Activated T-helper 9 cell treated with anti-CD3 and anti-CD28 coated beads, Interleukin-2, amount 50 U/mL, for 16 hours (primary cell): ENCODE data around the gene STK24.

ENCODE experiments used
- DNase-seq: peaks from one replicate; pipeline ENCODE4 v3.0.0-alpha.2; 2020; ENCODE audit warnings: low read depth

The STK24 gene

DNA sequence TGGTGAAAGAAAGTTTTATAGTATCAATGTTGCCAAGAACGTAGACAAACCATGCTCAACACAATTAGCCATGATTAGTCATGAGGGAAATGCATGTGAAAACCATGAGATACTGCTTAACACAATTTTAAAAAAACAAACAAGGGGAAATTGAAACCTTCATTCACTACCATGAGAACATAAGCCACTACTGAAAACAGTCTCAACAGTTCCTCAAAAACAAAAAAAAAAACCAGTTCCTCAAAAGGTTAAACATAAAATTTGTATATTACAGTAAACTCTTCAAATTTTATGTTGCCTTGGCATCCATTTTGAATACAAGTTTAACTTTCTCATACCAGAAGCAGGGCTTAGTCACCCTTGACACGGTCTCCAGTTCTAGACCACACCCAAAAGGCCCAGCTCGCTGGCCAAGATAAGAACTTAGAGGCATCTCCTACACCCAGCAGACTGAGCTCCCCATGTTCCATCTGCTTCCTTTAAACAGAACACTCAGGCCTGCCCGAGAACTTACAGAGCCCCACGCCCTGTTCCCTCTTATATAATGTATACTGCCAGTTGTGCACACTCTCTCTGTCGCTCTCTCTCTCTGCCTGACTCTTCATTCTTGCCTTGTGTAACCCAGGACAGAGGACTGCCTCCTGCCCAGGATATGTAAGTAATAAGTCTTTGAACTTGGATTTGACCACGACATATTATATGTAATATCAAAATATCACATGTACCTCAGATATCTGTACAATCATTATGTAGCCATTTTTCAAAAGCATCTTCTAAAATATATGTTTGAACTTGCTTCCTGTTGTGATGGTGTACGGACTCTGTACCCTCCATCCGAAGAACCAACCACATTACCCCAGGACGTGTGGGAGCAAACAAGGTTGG lies 67.4 kb downstream of the STK24 start:
- DNase-seq = no peak

DNA sequence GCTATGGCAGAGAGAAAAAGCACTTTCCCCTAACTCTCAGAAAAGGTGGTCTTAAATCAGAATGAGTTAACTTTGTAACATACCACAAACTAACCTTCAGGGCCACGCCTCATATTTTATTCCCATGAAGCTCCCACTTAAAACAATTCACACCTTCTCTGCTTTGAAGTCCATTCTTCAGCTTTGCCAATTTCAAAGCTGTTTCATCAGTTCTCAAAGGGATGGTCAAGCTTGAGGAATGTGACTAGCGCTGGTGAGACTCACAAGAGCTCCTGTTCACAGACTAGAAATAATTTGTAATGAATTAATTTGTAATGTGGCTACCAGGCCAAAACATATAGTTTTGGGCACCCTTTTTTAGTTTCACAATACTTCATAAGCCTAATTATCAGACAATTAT lies 68.2 kb downstream of the STK24 start:
- no peak for DNase-seq

DNA sequence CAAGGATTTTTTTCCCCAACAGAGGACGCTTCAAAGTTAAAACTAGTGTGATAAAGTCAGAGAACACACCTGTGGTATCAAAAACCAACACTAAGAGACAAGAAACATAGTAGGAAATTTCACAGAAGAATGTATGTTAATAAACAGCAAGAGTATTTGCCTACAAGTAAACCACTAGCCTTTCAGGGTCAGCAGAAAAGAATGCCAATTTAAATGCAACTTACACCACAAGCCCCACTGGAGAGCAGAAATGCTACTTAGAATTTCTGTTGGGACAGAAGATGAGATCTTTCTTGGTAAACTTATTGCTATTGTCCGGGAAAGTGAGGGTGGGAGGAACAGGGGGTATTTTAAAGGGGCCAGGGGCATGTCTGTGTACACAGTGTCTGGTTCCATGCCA lies 68.6 kb downstream of the STK24 start:
- DNase-seq = no peak

DNA sequence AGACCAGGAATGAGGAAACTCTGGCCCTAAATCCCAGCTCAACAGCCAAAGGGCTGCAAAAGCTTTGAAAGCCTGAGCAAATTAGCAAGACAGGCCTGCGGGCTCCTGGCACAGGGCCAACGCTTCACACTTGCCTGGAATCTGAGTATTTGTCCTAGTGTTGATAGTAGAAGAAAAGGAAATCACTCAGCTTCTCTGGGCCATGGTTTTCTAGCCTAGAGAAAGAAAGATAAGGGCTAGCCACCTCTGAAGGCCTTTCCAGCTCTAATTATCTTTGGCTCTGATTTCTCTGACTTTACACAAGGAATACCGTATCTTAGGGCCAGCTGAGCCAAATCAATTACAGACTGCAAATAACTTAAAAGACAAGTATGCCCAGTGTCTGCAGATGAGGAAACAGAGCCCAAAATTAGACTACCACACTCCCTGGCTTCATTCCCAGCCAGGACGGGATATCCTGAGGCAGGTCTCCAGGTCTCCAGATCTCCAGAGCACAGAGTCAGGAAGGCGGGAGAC lies 69.6 kb downstream of the STK24 start:
- no peak for DNase-seq

DNA sequence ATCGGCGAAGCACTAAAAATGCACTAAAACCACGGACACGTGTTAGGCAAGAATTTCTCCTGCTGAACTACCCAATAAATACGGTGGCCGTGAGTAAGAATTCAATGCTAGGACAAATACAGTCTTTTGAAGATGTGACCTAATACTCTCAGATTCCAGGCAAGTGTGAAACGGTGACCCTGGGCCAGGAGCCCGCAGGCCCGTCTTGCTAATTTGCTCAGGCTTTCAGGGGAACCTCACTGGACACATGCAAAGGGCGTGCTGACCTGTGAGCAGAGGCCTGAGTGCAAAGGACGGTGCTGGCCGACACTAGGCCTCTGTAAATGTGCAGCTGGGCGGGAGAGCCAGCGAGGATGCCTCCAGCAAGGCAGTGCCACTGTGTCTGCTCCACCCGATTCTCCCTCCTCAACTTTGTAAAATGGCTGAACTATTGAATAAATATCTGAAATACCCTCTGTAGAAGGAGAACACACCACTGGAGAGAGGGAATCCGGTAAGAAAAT lies 70.1 kb downstream of the STK24 start:
- no peak for DNase-seq

DNA sequence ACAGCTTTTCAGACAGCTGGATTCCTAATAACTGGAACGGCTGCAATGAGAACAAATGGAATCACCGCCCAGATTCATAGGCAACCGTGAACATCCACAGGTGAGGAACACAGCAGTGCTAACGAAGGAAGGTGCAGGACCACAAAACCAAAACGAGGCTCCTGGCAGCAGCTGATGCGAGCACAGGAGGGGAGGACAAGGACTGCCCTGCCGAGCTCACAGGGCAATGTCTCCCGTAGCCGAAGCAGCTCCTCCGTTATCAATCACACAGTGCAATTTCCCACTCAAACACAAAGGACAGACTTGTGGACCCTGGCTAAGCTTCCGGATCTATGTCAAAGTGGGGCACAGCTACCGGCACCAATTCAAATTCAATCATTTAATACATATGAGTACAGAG lies 70.6 kb downstream of the STK24 start:
- DNase-seq = no peak

DNA sequence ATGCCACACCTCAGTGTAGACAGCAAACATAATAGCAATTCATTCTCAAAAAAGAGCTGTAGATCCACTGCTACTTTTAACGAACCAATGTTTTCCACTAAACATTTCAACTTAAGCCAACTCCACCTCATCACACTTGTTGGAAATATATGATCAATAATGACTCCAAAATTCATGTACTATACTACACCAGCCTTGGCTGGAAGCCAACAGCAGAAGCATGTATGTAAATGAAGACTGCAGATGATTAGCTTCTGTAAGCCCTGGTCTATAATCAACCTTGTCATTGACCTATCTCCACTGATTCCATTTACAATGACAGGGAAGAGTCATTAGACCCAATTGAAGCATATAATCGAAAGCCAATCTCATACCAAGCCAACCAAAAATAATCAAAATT lies 71.7 kb downstream of the STK24 start:
- no peak for DNase-seq

DNA sequence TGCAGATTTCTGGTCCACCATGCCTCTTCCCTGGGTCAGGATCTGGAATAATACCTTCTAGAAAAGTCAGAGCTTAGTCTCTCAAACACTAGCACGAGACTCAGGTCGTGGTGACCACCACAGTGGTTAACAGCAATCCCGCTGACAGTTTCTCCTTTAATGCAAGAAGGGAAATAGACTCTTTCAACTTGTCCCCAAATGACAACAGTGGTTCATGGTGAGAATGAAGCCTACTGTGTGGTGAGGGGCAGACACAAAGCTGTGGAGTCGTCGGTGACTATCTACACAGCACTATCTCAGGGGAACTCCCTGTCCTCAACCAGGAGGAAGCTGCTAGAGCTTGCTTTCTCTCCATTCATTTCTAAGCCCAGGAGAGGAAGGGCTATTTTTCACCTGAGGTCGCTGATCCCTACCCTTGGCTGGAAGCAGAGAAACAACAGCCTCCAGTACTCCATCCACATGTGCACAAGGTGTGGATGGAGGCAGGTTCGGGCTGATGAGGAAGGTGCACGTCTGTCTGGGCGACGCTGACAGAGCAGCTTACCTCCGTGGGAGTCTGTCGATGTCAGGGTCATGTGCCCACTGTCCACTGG lies 72.4 kb downstream of the STK24 start:
- DNase-seq = no peak

DNA sequence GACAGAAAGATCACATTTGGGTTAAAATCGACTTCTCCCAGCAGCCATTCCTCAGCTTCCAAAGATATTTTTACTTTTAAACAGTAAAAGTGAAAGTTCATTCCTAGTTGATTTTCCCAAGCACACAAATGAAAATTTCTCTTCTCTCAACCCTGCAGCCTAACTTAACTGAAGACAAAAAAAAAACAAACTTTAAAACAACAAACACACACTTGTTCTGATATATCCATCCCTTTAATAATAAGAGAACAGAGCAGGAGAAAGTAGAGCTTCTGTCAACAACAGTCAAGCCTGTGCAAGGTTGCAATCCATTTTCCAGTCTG lies 72.9 kb downstream of the STK24 start:
- no peak for DNase-seq

DNA sequence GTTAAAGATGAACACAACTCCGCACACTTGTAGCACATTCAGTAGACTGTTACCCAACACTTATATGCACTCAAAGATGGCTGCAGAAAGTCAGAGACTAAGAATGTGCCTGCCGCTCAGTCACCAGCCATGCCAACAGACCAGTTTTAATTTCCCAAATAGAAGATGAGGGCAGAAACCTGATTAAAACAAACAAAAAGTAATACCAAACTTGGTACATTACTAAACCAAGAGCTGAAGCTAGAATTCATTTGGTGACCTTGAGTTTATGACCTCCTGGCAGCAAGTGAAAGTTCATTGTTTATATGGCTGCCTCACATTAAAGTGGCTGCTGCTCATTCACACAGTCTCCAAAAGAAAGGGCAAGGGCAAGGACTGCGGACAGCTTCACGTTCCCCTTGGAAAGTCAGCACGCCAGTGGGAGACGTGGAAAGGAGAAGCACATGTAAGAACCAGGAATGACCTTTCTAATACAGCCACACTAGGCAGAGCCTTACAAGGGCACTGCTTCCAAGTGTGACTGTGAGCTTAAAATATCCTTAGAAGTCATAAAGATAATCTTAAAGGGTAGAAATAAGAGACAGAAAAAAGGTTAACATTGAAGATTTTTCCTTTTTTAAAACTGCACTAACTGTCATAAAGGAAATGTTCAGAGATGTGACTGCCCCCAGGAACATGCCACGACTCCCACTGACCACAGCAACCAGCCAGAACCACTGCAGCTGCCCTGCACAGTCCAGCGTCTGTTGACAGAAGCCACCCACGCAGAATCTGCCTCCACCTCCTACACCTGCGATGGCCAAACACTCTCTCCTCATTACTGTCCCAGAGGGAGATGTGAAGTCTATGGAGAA lies 73.5 kb downstream of the STK24 start:
- DNase-seq = no peak

DNA sequence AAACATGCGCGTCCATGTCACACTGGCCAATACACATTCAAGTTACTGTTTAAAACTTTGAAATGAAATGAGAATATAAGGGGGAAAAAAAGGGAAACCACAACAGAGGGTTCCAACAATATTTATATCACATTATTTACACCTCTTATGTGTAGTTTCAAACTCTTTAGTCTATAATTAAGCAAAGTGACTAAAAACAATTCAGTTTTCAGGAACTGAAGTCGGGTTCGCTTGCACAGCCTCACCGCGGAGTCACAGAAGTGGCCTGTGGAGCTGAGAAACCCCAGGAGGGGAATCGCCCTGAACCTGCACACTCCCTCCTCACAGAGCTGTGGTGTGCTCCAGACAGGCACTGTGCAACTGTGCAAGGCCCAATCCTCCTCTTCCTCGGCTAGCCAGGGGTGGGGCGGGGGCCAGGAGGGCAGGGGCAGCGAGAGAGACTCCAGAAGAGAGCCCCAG lies 75.9 kb downstream of the STK24 start:
- DNase-seq = no peak

DNA sequence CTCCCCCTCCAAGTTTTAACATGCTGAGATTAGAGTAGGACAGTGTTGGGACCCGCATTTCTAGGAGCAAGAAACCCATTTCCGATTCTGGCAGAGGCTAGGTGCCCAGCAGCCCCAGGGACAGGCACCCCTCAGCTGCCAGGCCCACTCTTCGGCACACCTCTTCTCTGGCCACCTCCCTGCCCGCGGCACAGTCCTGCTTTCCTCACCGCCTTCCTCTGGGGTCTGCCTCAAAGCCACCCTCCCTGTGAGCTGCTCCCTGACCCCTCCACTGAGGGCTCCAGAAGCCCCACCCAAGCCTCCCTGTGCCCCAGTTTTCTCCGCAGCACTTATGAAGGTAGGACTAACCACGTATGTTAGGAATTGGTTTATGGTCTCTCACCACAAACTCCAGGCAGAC lies 79.9 kb downstream of the STK24 start:
- no peak for DNase-seq

DNA sequence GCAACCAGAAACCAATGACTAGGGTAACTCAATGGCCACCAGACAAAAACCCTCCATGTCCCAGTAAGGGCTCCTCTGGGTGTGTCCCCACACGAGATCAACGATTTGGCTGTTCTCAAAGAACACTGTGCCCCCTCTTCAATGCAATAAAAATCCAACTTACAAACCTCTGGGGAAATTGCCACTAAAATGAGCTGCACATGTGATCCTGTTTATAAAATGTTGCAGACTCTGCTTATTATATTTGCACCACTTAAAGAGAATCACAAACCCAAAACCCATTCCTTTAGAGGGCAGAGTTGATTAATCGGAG lies 80.5 kb downstream of the STK24 start:
- DNase-seq = no peak

DNA sequence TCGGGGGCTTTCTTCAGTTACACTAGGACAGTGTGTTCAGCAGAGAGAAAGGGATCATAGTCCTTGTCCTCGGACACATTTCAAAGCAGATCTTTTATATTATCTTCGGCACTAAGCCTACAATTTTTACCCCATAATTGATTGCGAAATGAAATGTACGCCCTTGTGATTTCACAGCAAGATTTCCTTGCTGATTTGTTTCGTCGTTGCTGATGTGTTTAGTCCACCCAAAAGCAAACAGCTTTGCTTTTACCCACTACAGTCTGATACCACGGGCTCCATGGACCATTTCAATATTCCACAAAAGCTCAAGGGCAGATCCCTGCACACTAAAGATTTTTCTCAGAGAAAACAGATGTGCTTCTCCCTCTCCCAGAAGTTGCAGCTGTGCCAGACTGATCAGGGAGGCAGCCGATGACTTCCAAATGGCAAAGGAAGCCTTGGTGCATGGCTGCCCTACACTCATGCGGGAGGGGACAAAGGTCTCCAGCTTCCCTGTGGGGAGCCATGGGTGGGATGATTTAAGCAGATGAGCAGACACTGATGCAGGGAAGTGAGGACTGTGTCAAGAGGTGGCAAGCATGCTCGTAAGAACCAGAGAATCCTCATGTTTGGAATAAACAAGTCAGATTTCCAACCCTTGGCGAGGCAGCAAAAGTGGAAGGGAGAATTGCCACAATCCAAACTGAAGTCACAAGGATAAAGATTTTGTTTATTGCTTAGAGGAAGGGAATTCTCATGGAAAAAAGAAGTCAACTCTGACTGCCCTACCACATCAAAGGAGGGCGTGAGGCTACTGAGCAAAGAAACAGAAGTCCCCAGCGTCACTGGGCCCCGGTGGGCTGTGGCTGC lies 81.1 kb downstream of the STK24 start:
- no peak for DNase-seq

DNA sequence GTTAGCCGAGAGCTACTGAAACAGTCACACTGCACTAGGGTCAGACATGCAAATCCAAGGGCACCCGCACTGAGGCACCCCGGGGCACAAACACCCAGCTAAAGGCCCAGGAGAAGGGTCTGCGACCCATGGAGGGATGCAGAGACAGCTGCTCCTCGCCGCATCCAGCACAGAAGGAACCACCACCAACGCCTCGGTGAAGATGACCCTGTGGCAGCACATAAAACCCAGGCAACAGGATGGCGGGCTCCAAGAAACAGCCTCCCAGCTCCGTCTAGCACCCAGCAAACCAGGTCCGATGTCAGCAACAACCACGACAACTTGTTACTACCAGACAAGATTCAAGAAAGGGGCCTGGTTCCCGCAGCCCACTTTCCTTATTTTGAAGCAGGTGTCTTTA lies 82.1 kb downstream of the STK24 start:
- no peak for DNase-seq

DNA sequence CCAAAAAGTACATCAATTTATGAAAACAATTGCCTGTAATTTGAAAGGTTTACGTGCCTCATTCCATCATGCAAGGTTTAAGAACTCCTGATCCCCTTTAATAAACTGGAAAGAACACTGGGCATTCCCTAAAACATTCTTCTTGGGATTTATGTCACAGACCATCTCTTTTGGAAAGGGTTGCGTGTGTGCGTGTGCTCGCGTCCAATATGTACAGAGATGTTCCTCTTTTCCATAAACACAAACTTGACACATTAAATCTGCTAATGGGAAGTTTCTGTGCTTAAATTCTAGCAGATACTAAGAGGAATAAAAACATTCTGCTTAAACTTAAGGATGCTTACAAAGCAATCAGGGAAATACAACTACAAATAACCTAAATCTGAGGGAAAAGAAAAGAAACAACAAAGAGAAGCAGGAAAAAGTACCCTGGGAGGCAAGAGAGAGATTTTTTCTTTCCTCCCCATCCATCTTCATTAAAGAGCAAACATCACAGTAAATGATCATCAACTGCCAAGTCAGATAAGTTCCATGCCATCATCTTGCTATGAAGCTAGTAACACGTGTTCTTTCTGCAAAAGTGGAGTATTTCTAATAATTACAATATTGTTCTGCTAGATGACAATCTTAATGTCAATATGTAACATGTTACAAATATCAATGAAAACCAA lies 83.7 kb downstream of the STK24 start:
- no peak for DNase-seq

DNA sequence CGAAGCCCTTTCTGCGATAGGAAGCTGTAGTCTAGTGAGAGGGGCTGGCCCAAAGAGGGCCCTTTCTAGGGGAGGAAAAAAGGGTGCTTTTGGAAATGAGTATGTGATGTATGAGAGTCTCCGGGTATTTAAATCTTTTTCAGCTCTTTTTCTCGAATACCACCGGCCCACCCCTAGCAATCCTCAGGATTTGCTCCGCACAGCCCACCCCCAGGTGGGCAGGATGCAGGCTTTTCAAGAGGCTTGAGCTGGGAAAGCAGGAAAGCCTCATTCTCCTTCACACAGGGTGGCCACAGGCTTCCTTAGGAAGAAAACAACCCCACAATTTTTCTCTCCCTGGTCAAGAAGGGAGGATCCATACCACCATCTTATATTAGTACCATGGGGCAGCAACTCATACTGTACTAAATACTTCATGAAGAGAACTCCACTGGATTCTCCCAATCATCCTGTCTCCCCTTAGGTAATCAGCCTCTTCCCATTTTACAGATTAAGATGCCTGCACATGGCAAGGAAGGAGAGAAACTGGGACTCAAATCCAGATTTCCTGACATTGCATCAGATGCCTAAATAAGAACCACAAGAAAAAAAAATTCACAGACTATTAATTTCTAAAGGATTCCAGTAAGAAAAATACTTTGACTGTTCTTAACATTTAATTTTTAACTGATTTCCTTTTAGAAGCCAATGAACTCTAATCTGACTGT lies 84.4 kb downstream of the STK24 start:
- no peak for DNase-seq

DNA sequence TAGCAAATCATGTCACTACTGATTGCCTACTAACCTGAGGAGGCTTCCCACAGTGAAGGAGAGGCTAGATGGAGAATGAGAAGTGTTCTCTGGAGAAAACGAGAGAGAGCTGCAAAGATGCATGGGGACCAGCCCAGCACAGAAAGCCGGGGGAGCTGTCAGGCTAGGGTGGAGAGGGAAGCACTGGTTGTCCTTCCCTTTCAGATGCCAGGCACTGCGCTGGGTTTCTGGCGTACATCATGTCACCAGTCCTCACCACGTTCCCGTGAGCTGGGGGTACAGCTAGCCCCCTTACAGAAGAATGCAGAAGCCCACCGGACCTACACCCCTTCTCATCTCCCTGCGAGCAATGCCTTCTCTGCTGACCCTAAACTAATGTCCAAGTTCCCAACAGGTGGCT lies 86.0 kb downstream of the STK24 start:
- DNase-seq = no peak

DNA sequence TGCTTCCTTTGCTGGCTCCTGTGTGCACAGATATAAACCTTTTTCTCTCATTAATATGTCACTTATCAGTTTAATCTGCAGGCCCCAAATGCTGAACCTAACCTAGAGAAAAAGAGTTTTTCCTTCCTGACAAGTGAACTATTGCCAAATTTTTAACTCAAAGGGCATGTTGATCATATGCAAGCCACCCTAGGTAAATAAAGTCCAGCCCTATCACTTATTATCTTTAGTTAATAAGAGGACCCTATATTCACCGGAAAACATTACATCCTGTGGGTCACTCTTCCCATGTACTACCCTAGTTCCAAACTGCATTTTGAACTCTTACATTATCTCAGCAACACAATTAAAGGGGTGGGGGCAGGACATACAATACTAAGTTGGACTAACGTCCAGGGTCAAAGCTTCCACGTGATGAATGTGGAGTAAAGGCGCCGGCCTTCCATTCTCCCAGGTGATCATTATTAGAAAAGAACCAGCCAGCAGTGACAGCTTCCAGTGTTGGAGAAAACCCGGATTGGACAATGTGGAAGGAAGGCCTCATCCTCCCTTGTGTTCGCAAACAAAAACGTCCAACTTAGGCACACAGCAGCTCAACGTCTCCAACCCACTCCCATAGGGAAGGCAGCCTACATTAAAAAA lies 86.6 kb downstream of the STK24 start:
- DNase-seq = no peak
